HepG2 (cell line): ENCODE results near the gene TXN2. TPM values are rescaled to one million over a fixed set of nuclear protein-coding genes. Genes with fewer than 3 reads are reported as not detected.

Experiments
- BCL3 ChIP-seq: sonication (generic); formaldehyde crosslinking; IDR thresholded peaks from 2 replicates; pipeline ENCODE4 v1.5.1; 2020; ENCODE audit warnings: mild to moderate bottlenecking, missing genetic modification reagents, moderate library complexity
- DR1 ChIP-seq: sonication (generic); formaldehyde crosslinking; IDR thresholded peaks from 2 replicates; pipeline ENCODE4 v1.8.0; 2021; ENCODE audit warnings: mild to moderate bottlenecking, missing genetic modification reagents, inconsistent platforms
- HNF4G ChIP-seq, 2 experiments: sonication (generic) in 1 of 2; formaldehyde crosslinking in 1 of 2; IDR thresholded peaks; 2 replicates each; pipeline versions ENCODE4 v1.4.0 to v1.6.1; 2011 to 2020; ENCODE audit warnings: borderline replicate concordance in 2 of 2, low read depth in 2 of 2, mild to moderate bottlenecking in 2 of 2, low read length in 1 of 2, missing genetic modification reagents in 1 of 2, moderate library complexity in 1 of 2
- JUNB ChIP-seq: sonication (generic); formaldehyde crosslinking; IDR thresholded peaks from 2 replicates; pipeline ENCODE4 v1.8.0; 2022; ENCODE audit warnings: missing genetic modification reagents, mild to moderate bottlenecking, borderline replicate concordance
- NFIB ChIP-seq: sonication (generic); formaldehyde crosslinking; IDR thresholded peaks from 2 replicates; pipeline ENCODE4 v1.9.0; 2021; ENCODE audit warnings: missing genetic modification reagents, mild to moderate bottlenecking, borderline replicate concordance
- NFKBIZ ChIP-seq: IDR thresholded peaks from 2 replicates; pipeline ENCODE4 v1.6.1; 2018; ENCODE audit warnings: missing genetic modification reagents, missing compliant biosample characterization
- POLR2G ChIP-seq: fragments of 200-400 bp; formaldehyde crosslinking; IDR thresholded peaks from 2 replicates; pipeline ENCODE4 v1.6.1; 2018; ENCODE audit warnings: mild to moderate bottlenecking, low read depth, low read length, moderate library complexity
- RERE ChIP-seq: IDR thresholded peaks from 2 replicates; pipeline ENCODE4 v1.6.1; 2016; ENCODE audit warnings: low read depth, missing genetic modification reagents, missing compliant biosample characterization
- REXO4 ChIP-seq: sonication (generic); formaldehyde crosslinking; IDR thresholded peaks from 2 replicates; pipeline ENCODE4 v1.8.0; 2022; ENCODE audit warnings: missing genetic modification reagents, mild to moderate bottlenecking, borderline replicate concordance
- SCMH1 ChIP-seq: sonication (generic); formaldehyde crosslinking; IDR thresholded peaks from 2 replicates; pipeline ENCODE4 v1.9.0; 2021; ENCODE audit warnings: missing genetic modification reagents, mild to moderate bottlenecking, borderline replicate concordance
- XRCC5 ChIP-seq: fragments of 200-400 bp; formaldehyde crosslinking; optimal IDR thresholded peaks from 2 replicates; pipeline ENCODE3; 2017; ENCODE audit warnings: mild to moderate bottlenecking, low read length
- ZFP90 ChIP-seq: sonication (generic); formaldehyde crosslinking; IDR thresholded peaks from 2 replicates; pipeline ENCODE4 v1.8.0; 2022; ENCODE audit warnings: missing genetic modification reagents, mild to moderate bottlenecking, inconsistent platforms, borderline replicate concordance
- ZNF136 ChIP-seq: sonication (generic); formaldehyde crosslinking; IDR thresholded peaks from 2 replicates; pipeline ENCODE4 v1.8.1; 2022; ENCODE audit warnings: low read depth, mild to moderate bottlenecking, moderate library complexity, missing genetic modification reagents
- ZNF251 ChIP-seq: sonication (generic); formaldehyde crosslinking; IDR thresholded peaks from 2 replicates; pipeline ENCODE4 v1.9.0; 2021; ENCODE audit warnings: mild to moderate bottlenecking, missing genetic modification reagents
- ZNF574 ChIP-seq: sonication (generic); formaldehyde crosslinking; IDR thresholded peaks from 2 replicates; pipeline ENCODE4 v1.4.0; 2020; ENCODE audit warnings: missing genetic modification reagents
- ZNF678 ChIP-seq: sonication (generic); formaldehyde crosslinking; IDR thresholded peaks from 2 replicates; pipeline ENCODE4 v1.4.0; 2020; ENCODE audit warnings: mild to moderate bottlenecking, missing genetic modification reagents
- ZNF7 ChIP-seq: IDR thresholded peaks from 2 replicates; pipeline ENCODE4 v1.6.1; 2016; ENCODE audit warnings: missing biosample characterization, missing genetic modification reagents
- polyA plus RNA-seq, 8 experiments: library from polyadenylated mRNA; depleted of rRNA in 3 of 8; stranded (reverse) in 7 of 8; unstranded in 1 of 8; fragments of >200 nt; fragmentation: Illumina TruSeq in 4 of 8; extraction: Trizol in 4 of 8; gene quantifications; 2 replicates each; pipeline versions ENCODE4 v1.2.1 to v1.2.3, GENCODE V29; 2011 to 2016; ENCODE audit warnings: low read depth in 4 of 8, missing spikeins in 1 of 8, mixed read lengths in 1 of 8; ENCODE audit not compliant: insufficient read depth in 1 of 8
- total RNA-seq, 5 experiments: library from RNA; depleted of rRNA; stranded (reverse); fragments of >200 nt; fragmentation: Illumina TruSeq; extraction: Trizol; gene quantifications; 2 replicates each; pipeline ENCODE4 v1.2.3, GENCODE V29; 2016; ENCODE audit warnings: low read depth in 1 of 5

Gene TXN2
- total and polyA plus RNA-seq, 2 of the 13 experiments (the other 11 are each of a cell fraction or from before 2014, with no cell fraction given), result 41.4 to 109 TPM

GRCh38 chr22:36506637-36507517 is 25.4 kb upstream of the TXN2 start, which contains the start of gene FOXRED2 (continued):
- TF ChIP-seq RERE (CRISPR knock-in tag) (no peak; the same call in 1 of the 2 replicates), HNF4G (IDR thresholded peaks at IDR 0.05; ENCODE audit: borderline replicate concordance, low read depth, low read length) (no peak), HNF4G (CRISPR knock-in tag; IDR thresholded peaks at IDR 0.05; ENCODE audit: borderline replicate concordance, low read depth) (no peak; the same call in none of the 2 replicates), ZNF574 (CRISPR knock-in tag) (peak; percentile 91), ZNF7 (no peak), ZNF136 (peak; percentile 55; the same call in 1 of the 2 replicates), SCMH1 (CRISPR knock-in tag) (no peak), NFIB (CRISPR knock-in tag) (0 out of 2 replicates have a peak, but pooled peaks have one; percentile 56), REXO4 (no peak; the same call in none of the 2 replicates), BCL3 (CRISPR knock-in tag) (peak; percentile 99), ZFP90 (peak; percentile 83; the same call in 1 of the 2 replicates), ZNF678 (CRISPR knock-in tag) (no peak; the same call in none of the 2 replicates), ZNF251 (CRISPR knock-in tag) (peak; percentile 40; the same call in 1 of the 2 replicates), DR1 (CRISPR knock-in tag) (peak; percentile 89; the same call in 1 of the 2 replicates), POLR2G (peak; percentile 90), JUNB (CRISPR knock-in tag) (peak; percentile 79), NFKBIZ (CRISPR knock-in tag) (peak; percentile 79; the same call in 1 of the 2 replicates), XRCC5 (peak; percentile 65)
